Activated naive CD8-positive, alpha-beta T cell (primary cell): ENCODE data around the gene MAGEB17.
"Not testable (repeated sequence)": the region's sequence is repeated elsewhere in the genome, so short reads cannot be mapped to it uniquely, and the experiment has no call there.

Experiments
- H3K27ac Mint-ChIP-seq: one replicate; pipeline ENCODE4 v1.8.0; 2021; ENCODE audit warnings: mixed read lengths
- H3K27me3 Mint-ChIP-seq: one replicate; pipeline ENCODE4 v1.8.0; 2021; ENCODE audit warnings: mixed read lengths
- H3K36me3 Mint-ChIP-seq: one replicate; pipeline ENCODE4 v1.8.0; 2021; ENCODE audit warnings: mixed read lengths
- H3K4me1 Mint-ChIP-seq: one replicate; pipeline ENCODE4 v1.8.0; 2021; ENCODE audit warnings: low read depth, mixed read lengths
- H3K4me3 Mint-ChIP-seq: one replicate; pipeline ENCODE4 v1.8.0; 2021; ENCODE audit warnings: mild to moderate bottlenecking, mixed read lengths
- H3K9me3 Mint-ChIP-seq: one replicate; pipeline ENCODE4 v1.8.0; 2021; ENCODE audit warnings: low read depth, mixed read lengths

Gene MAGEB17

GRCh38 chrX:16177260-16177659 lies 10.0 kb downstream of the MAGEB17 start:
- Mint-ChIP-seq H3K27me3 (peaks cover 2% of the 10 kb centered on the region), H3K36me3 (no peaks in the 10 kb centered on the region), H3K4me1 (no peaks in the 10 kb centered on the region), H3K27ac (no peak overlapping the region), H3K9me3 (no peaks in the 10 kb centered on the region), H3K4me3 (no peak overlapping the region)

DNA sequence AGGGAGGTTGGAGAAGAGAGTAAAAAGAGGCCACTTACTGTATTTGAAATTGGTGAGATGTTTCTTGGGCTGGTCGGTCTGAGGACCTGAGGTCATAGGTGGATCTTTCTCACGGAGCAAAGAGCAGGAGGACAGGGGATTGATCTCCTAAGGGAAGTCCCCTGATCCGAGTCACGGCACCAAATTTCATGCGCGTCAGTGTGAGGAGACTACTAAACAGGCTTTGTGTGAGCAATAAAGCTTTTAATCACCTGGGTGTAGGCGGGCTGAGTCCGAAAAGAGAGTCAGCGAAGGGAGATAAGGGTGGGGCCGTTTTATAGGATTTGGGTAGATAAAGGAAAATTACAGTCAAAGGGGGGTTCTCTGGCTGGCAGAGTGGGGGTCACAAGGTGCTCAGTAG lies 16.6 kb downstream of the MAGEB17 start:
- not testable (repeated sequence) for H3K36me3 Mint-ChIP-seq, H3K27me3 Mint-ChIP-seq, H3K4me1 Mint-ChIP-seq, H3K27ac Mint-ChIP-seq, H3K4me3 Mint-ChIP-seq, H3K9me3 Mint-ChIP-seq

DNA sequence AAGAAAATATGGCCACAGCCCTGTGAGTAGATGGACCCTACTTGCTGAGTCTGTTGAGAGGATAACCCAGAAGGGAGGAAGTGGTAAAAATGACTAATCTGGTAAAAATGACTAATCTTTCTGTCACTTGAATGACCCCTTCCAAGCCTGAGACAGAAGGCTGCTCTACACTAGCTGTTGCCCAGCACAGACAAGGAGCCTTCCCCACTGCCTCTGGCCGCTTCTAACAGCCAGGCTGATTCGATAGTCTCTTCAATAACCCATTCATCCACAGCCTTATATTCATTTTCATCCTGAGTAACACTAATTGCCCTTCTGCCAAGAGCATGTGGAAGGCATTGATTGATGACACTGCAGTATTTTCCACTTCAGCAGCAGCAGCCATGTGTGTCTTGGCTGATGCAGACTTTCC lies 18.4 kb downstream of the MAGEB17 start:
- Mint-ChIP-seq H3K36me3 (no peaks in the 10 kb centered on the region), H3K9me3 (no peaks in the 10 kb centered on the region), H3K4me1 (no peaks in the 10 kb centered on the region), H3K27me3 (no peaks in the 10 kb centered on the region), H3K27ac (no peak overlapping the region), H3K4me3 (no peak overlapping the region)

GRCh38 chrX:16186380-16187007 lies 19.2 kb downstream of the MAGEB17 start:
- Mint-ChIP-seq H3K4me3 (no peak overlapping the region), H3K27ac (no peak overlapping the region), H3K9me3 (no peaks in the 10 kb centered on the region), H3K36me3 (no peaks in the 10 kb centered on the region), H3K27me3 (peaks cover 3% of the 10 kb centered on the region), H3K4me1 (no peaks in the 10 kb centered on the region)

- H3K27ac Mint-ChIP-seq: no peak overlapping the region
- no peak overlapping the region for H3K4me3 Mint-ChIP-seq
- H3K9me3 Mint-ChIP-seq: no peaks in the 10 kb centered on the region
- peaks cover 3% of the 10 kb centered on the region for H3K27me3 Mint-ChIP-seq
- no peaks in the 10 kb centered on the region for H3K36me3 Mint-ChIP-seq
- H3K4me1 Mint-ChIP-seq: no peaks in the 10 kb centered on the region
Observed at GRCh38 chrX:16187024-16187760, 19.9 kb downstream of the MAGEB17 start.

- H3K4me3 Mint-ChIP-seq: no peak overlapping the region
- no peaks in the 10 kb centered on the region for H3K36me3 Mint-ChIP-seq
- no peak overlapping the region for H3K27ac Mint-ChIP-seq
- H3K4me1 Mint-ChIP-seq: no peaks in the 10 kb centered on the region
- no peaks in the 10 kb centered on the region for H3K9me3 Mint-ChIP-seq
- H3K27me3 Mint-ChIP-seq: peaks cover 3% of the 10 kb centered on the region
Observed at GRCh38 chrX:16188687-16189086, 21.4 kb downstream of the MAGEB17 start.

GRCh38 chrX:16191605-16192004 lies 24.3 kb downstream of the MAGEB17 start:
- H3K36me3 Mint-ChIP-seq: no peaks in the 10 kb centered on the region
- H3K27ac Mint-ChIP-seq: no peak overlapping the region
- no peaks in the 10 kb centered on the region for H3K9me3 Mint-ChIP-seq
- no peaks in the 10 kb centered on the region for H3K4me1 Mint-ChIP-seq
- H3K4me3 Mint-ChIP-seq: no peak overlapping the region
- peaks cover 3% of the 10 kb centered on the region for H3K27me3 Mint-ChIP-seq

DNA sequence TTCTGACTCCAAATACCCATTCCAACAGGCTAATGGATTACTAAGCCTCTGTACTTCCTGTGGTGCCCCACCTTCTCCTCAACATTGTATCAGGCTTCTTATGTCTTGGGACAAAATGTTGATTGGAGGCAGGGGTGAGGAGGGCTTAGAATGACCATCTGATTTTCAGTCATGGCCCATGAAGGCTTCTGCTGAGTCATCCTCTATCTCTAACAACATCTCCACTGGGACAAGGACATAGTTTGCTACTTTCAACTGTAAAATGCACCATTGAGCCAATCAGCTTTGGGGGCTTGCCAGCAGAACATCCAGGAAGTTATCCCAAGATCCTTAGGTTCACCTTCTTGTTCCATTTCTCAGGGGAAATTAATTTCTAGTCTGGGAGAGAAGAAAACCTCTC lies 29.5 kb downstream of the MAGEB17 start:
- H3K9me3 Mint-ChIP-seq: no peaks in the 10 kb centered on the region
- peaks cover 2% of the 10 kb centered on the region for H3K27me3 Mint-ChIP-seq
- H3K36me3 Mint-ChIP-seq: no peaks in the 10 kb centered on the region
- H3K4me1 Mint-ChIP-seq: no peaks in the 10 kb centered on the region
- no peak overlapping the region for H3K27ac Mint-ChIP-seq
- no peak overlapping the region for H3K4me3 Mint-ChIP-seq

DNA sequence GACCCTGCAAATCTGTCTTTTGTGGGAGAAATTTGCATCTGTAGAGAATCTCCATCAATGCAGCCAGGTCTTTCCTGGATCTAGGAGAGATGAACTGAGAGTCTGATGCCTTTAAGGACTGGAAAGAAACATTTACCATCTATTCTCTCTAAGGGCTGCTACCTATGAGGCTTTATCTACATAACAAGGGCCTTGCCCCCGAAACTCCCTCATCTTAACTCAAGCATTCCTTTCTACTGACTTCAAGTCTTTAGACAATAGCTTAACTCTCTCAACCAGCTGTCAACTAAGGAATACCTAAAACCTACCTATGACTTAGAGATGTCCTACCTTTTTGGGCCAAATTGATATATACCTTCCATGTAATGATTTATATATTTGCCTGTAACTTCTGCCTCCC lies 32.1 kb downstream of the MAGEB17 start:
- peaks cover 3% of the 10 kb centered on the region for H3K27me3 Mint-ChIP-seq
- no peak overlapping the region for H3K4me3 Mint-ChIP-seq

DNA sequence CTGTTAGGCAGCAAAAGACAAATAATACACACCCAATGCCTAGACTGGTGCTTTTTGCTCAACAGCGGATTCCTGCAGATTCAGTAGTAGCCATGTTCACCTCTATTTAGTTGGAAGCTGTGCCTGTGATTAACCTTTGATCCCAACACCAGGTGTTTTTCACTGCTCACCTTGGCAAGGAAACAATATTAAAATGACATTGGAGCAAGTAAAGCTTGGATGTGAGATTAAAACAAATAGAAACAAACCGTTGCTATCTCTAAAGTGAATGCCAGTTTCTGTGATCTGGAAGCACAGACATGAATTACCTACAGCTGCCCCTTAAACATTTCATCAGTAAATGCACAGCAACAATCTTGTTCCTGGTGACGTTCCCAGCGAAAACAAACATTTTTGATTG lies 35.7 kb downstream of the MAGEB17 start:
- Mint-ChIP-seq H3K36me3 (peaks cover 2% of the 10 kb centered on the region), H3K27ac (no peak overlapping the region), H3K4me1 (no peaks in the 10 kb centered on the region), H3K4me3 (no peak overlapping the region), H3K27me3 (peaks cover 1% of the 10 kb centered on the region), H3K9me3 (no peaks in the 10 kb centered on the region)

More for the DNA sequence above, 32.1 kb downstream of the MAGEB17 start:
- no peaks in the 10 kb centered on the region for H3K9me3 Mint-ChIP-seq
- H3K36me3 Mint-ChIP-seq: peaks cover 2% of the 10 kb centered on the region
- no peaks in the 10 kb centered on the region for H3K4me1 Mint-ChIP-seq
- no peak overlapping the region for H3K27ac Mint-ChIP-seq

- Mint-ChIP-seq H3K4me3 (no peak overlapping the region), H3K27ac (no peak overlapping the region), H3K4me1 (no peaks in the 10 kb centered on the region), H3K9me3 (no peaks in the 10 kb centered on the region), H3K36me3 (peaks cover 2% of the 10 kb centered on the region), H3K27me3 (peaks cover 1% of the 10 kb centered on the region)
Observed at GRCh38 chrX:16204538-16204937, 37.3 kb downstream of the MAGEB17 start.

DNA sequence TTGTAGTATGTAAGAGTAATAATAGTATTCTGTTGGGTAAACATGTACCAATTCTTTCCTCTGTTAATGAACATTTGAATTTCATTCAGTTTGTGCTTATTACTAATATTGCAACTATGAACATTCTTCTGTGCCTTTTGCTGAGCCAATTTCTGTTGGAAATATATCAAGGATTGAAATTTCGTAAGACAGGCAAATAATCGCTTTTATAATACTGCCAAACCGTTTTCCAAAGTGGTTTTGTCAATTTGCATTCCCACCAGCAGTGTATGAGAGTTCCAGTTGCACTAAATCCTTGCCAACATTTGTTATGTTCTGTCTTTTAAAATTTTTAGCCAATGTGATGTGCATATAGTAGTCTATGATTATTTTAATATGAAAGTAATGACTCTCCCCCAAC lies 38.6 kb downstream of the MAGEB17 start:
- H3K27ac Mint-ChIP-seq: no peak overlapping the region
- H3K9me3 Mint-ChIP-seq: no peaks in the 10 kb centered on the region
- H3K4me3 Mint-ChIP-seq: no peak overlapping the region
- H3K36me3 Mint-ChIP-seq: peaks cover 2% of the 10 kb centered on the region
- H3K27me3 Mint-ChIP-seq: peaks cover 1% of the 10 kb centered on the region
- no peaks in the 10 kb centered on the region for H3K4me1 Mint-ChIP-seq

DNA sequence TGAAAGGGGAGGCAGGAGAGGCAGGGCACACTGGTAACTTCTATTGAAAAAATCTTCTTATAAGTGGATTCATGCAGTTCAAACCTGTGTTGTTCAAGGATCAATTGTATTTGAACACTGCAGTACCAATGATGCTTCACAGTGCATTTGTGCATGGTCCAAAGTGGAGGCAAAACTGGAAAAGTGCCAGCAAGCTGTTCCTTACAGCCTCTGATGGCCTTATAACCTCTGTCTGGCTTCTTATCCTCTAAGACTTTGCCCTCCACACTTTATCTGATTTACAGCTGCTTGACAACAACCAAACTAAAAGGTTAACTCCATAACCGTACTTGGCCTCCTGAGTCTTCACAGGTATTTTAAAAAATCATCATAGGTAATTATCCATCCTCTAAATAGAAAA lies 40.4 kb downstream of the MAGEB17 start:
- Mint-ChIP-seq H3K36me3 (no peaks in the 10 kb centered on the region), H3K27ac (no peak overlapping the region), H3K9me3 (no peaks in the 10 kb centered on the region)

GRCh38 chrX:16208601-16209000 lies 41.3 kb downstream of the MAGEB17 start:
- Mint-ChIP-seq H3K27ac (no peak overlapping the region), H3K27me3 (no peaks in the 10 kb centered on the region), H3K4me3 (no peak overlapping the region), H3K9me3 (no peaks in the 10 kb centered on the region), H3K4me1 (no peaks in the 10 kb centered on the region), H3K36me3 (no peaks in the 10 kb centered on the region)

More for the DNA sequence above, 40.4 kb downstream of the MAGEB17 start:
- Mint-ChIP-seq H3K4me1 (no peaks in the 10 kb centered on the region), H3K27me3 (no peaks in the 10 kb centered on the region), H3K4me3 (no peak overlapping the region)

- Mint-ChIP-seq H3K4me3 (no peak overlapping the region), H3K4me1 (no peaks in the 10 kb centered on the region), H3K27ac (no peak overlapping the region), H3K36me3 (no peaks in the 10 kb centered on the region), H3K27me3 (no peaks in the 10 kb centered on the region), H3K9me3 (no peaks in the 10 kb centered on the region)
Observed at GRCh38 chrX:16210061-16210460, 42.8 kb downstream of the MAGEB17 start.

- no peak overlapping the region for H3K27ac Mint-ChIP-seq
- no peak overlapping the region for H3K4me3 Mint-ChIP-seq
- H3K9me3 Mint-ChIP-seq: no peaks in the 10 kb centered on the region
- H3K27me3 Mint-ChIP-seq: no peaks in the 10 kb centered on the region
- H3K36me3 Mint-ChIP-seq: no peaks in the 10 kb centered on the region
- no peaks in the 10 kb centered on the region for H3K4me1 Mint-ChIP-seq
Observed at GRCh38 chrX:16212024-16212423, 44.7 kb downstream of the MAGEB17 start.
